HG02571 (cell line): ENCODE results near the gene GALNT10.

ENCODE experiments used
- ATAC-seq: cut with Tn5 transposase; IDR thresholded peaks from one replicate; pipeline ENCODE4 v1.9.1; 2021; ENCODE audit warnings: mild to moderate bottlenecking, moderate library complexity; ENCODE audit not compliant: unreplicated experiment

GALNT10 gene

GRCh38 chr5:154287136-154287535, 96.6 kb downstream of the GALNT10 start:
- no peak for ATAC-seq

- ATAC-seq: no peak
These were observed 97.6 kb downstream of the GALNT10 start for GRCh38 chr5:154288145-154288544.

- ATAC-seq: no peak
These were observed 101.4 kb downstream of the GALNT10 start for GRCh38 chr5:154291917-154292316.

GRCh38 chr5:154293219-154293618, 102.7 kb downstream of the GALNT10 start:
- ATAC-seq: no peak

- ATAC-seq: no peak
These were observed 105.0 kb downstream of the GALNT10 start for GRCh38 chr5:154295551-154295950.

GRCh38 chr5:154296525-154297159, 106.1 kb downstream of the GALNT10 start:
- ATAC-seq: no peak

GRCh38 chr5:154298065-154298464, 107.5 kb downstream of the GALNT10 start:
- no peak for ATAC-seq

GRCh38 chr5:154300207-154300883, 109.8 kb downstream of the GALNT10 start:
- ATAC-seq: no peak

- no peak for ATAC-seq
These were observed 111.2 kb downstream of the GALNT10 start for GRCh38 chr5:154301726-154302125.

GRCh38 chr5:154302161-154302560, 111.6 kb downstream of the GALNT10 start:
- ATAC-seq: no peak

GRCh38 chr5:154303133-154303532, 112.6 kb downstream of the GALNT10 start:
- ATAC-seq: no peak

GRCh38 chr5:154308443-154309370, 118.2 kb downstream of the GALNT10 start:
- no peak for ATAC-seq

GRCh38 chr5:154309371-154309745, 118.8 kb downstream of the GALNT10 start:
- no peak for ATAC-seq

GRCh38 chr5:154309805-154310204, 119.3 kb downstream of the GALNT10 start:
- ATAC-seq: no peak

GRCh38 chr5:154311362-154311761, 120.8 kb downstream of the GALNT10 start:
- peak; percentile 60 for ATAC-seq

- no peak for ATAC-seq
These were observed 121.5 kb downstream of the GALNT10 start for GRCh38 chr5:154312000-154312399.

- no peak for ATAC-seq
These were observed 122.0 kb downstream of the GALNT10 start for GRCh38 chr5:154312576-154312975.

GRCh38 chr5:154313360-154314017, 123.0 kb downstream of the GALNT10 start:
- no peak for ATAC-seq

GRCh38 chr5:154315196-154315595, 124.7 kb downstream of the GALNT10 start:
- ATAC-seq: no peak

GRCh38 chr5:154315756-154316155, 125.2 kb downstream of the GALNT10 start:
- no peak for ATAC-seq
